OCI-LY3 (cell line): ENCODE data around the gene GLDN.

Source experiments
- H2AFZ ChIP-seq: fragments of 200-600, 300-600 bp; shearing (Covaris generic); 2 replicates; pipeline ENCODE4 v1.6.0; 2014; ENCODE audit warnings: antibody characterized with exemption, low read depth, low read length
- H3K27ac ChIP-seq: fragments of 200-600, 300-600 bp; sonication (generic); 2 replicates; pipeline ENCODE4 v1.5.1; 2014; ENCODE audit warnings: mild to moderate bottlenecking, low read length, moderate library complexity, mixed read lengths
- H3K27me3 ChIP-seq: fragments of 200-600, 300-600 bp; sonication (generic); 2 replicates; pipeline ENCODE4 v1.6.1; 2014; ENCODE audit warnings: low read depth, low read length, mixed read lengths
- H3K36me3 ChIP-seq: fragments of 200-600, 300-600 bp; sonication (generic); replicated peaks from 2 replicates; pipeline ENCODE3; 2014; ENCODE audit warnings: low read depth, low read length, mixed read lengths
- H3K4me1 ChIP-seq: fragments of 300-600, 200-600 bp; sonication (generic); 2 replicates; pipeline ENCODE4 v1.6.1; 2014; ENCODE audit warnings: low read length, mixed read lengths
- H3K4me2 ChIP-seq: fragments of 200-600, 300-600 bp; sonication (generic); 2 replicates; pipeline ENCODE4 v1.6.1; 2014; ENCODE audit warnings: low read length, mixed read lengths
- H3K4me3 ChIP-seq: fragments of 300-600, 200-600 bp; sonication (generic); 2 replicates; pipeline ENCODE4 v1.5.1; 2014; ENCODE audit warnings: antibody characterized with exemption, mild to moderate bottlenecking, low read length, moderate library complexity
- H3K79me2 ChIP-seq: fragments of 300-600, 200-600 bp; shearing (Covaris generic); 2 replicates; pipeline ENCODE4 v1.6.1; 2014; ENCODE audit warnings: mild to moderate bottlenecking, low read length, mixed read lengths
- H3K9ac ChIP-seq: fragments of 300-600, 200-600 bp; shearing (Covaris generic); 2 replicates; pipeline ENCODE4 v1.6.0; 2014; ENCODE audit warnings: mild to moderate bottlenecking, low read length, moderate library complexity
- H3K9me3 ChIP-seq: fragments of 200-600, 300-600 bp; shearing (Covaris generic); 2 replicates; pipeline ENCODE4 v1.6.1; 2014; ENCODE audit warnings: low read length, mixed read lengths; ENCODE audit not compliant: insufficient read depth
- H4K20me1 ChIP-seq: fragments of 200-600, 300-600 bp; sonication (generic); 2 replicates; pipeline ENCODE4 v1.6.1; 2016; ENCODE audit warnings: low read length, mixed read lengths; ENCODE audit not compliant: insufficient read depth
- EZH2phosphoT487 ChIP-seq: fragments of 200-600 bp; shearing (Covaris generic); IDR thresholded peaks from 2 replicates; pipeline ENCODE4 v1.6.1; 2018; ENCODE audit warnings: antibody characterized with exemption, mixed run types, low read depth
- TF ChIP-seq, protein P1 (sequence below): fragments of 200-600, 300-600 bp; sonication (generic); IDR thresholded peaks from 2 replicates; pipeline ENCODE4 v1.5.1; 2014; ENCODE audit warnings: antibody characterized with exemption, low read length, low read depth

GLDN gene

GRCh38 chr15:51448622-51449399, 107.4 kb downstream of the GLDN start:
- Histone ChIP-seq H3K9me3 (no peaks in the 10 kb centered on the region), H3K27ac (no peak overlapping the region), H3K36me3 (peaks cover 8% of the 10 kb centered on the region), H3K4me3 (no peak overlapping the region), H3K79me2 (no peaks in the 10 kb centered on the region), H3K4me2 (no peak overlapping the region), H3K27me3 (no peaks in the 10 kb centered on the region), H2AFZ (no peak overlapping the region), H3K4me1 (peaks cover 5% of the 10 kb centered on the region; the same call in 1 of the 2 replicates), H4K20me1 (no peaks in the 10 kb centered on the region), H3K9ac (no peak overlapping the region)
- TF ChIP-seq EZH2phosphoT487: no peak

- TF ChIP-seq EZH2phosphoT487: no peak
- TF ChIP-seq, protein P1, sequence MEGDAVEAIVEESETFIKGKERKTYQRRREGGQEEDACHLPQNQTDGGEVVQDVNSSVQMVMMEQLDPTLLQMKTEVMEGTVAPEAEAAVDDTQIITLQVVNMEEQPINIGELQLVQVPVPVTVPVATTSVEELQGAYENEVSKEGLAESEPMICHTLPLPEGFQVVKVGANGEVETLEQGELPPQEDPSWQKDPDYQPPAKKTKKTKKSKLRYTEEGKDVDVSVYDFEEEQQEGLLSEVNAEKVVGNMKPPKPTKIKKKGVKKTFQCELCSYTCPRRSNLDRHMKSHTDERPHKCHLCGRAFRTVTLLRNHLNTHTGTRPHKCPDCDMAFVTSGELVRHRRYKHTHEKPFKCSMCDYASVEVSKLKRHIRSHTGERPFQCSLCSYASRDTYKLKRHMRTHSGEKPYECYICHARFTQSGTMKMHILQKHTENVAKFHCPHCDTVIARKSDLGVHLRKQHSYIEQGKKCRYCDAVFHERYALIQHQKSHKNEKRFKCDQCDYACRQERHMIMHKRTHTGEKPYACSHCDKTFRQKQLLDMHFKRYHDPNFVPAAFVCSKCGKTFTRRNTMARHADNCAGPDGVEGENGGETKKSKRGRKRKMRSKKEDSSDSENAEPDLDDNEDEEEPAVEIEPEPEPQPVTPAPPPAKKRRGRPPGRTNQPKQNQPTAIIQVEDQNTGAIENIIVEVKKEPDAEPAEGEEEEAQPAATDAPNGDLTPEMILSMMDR: no peak
- no peak overlapping the region for H3K27ac ChIP-seq
Measured at GRCh38 chr15:51450001-51450400, 108.5 kb downstream of the GLDN start.

More at GRCh38 chr15:51450001-51450400, 108.5 kb downstream of the GLDN start:
- Histone ChIP-seq H2AFZ (no peak overlapping the region), H3K36me3 (peaks cover 8% of the 10 kb centered on the region), H3K4me2 (no peak overlapping the region), H3K4me1 (no peaks in the 10 kb centered on the region), H3K4me3 (no peak overlapping the region), H3K79me2 (no peaks in the 10 kb centered on the region), H3K27me3 (no peaks in the 10 kb centered on the region), H3K9me3 (no peaks in the 10 kb centered on the region), H3K9ac (no peak overlapping the region), H4K20me1 (no peaks in the 10 kb centered on the region)
